ENCODE data around the gene PPP1R13B. TPM values are rescaled to one million over a fixed set of nuclear protein-coding genes. Genes with fewer than 3 reads are reported as not detected.

PPP1R13B gene
- total and polyA plus RNA-seq, 2 experiments from 2014 or later = 2.0 to 8.5 TPM

DNA sequence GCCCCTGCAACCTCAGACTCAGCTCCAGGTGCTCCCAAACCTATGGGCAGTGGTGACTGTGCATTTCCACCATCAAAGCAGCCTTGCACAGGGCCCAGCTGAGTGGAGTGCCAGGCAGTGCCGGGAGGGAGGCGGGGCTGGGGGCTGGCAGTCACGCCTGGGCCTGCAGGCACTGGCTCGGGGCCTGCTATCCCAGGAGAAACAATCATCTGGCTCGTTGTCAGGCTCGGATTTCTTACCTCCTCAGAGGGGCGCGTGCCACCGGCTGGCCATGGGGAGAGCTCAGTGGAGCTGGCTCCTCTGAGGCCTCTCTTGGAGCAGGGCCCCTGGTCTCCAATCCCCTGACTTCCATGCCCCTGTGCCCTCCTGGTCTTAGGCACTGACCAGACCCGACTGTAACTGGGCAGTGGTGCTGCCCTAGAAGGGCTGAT is 20.2 kb upstream of the PPP1R13B start:
- Mint-ChIP-seq H3K4me3 (no peak overlapping the region), H3K27me3 (ENCODE audit: insufficient read depth, low read depth, poor library complexity) (peaks cover 7% of the 10 kb centered on the region), H3K9me3 (no peaks in the 10 kb centered on the region), H3K27ac (no peak overlapping the region), H3K36me3 (ENCODE audit: low read depth) (no peaks in the 10 kb centered on the region), H3K4me1 (peaks cover 11% of the 10 kb centered on the region)
- no peak for DNase-seq (ENCODE audit: low spot score)
- TF ChIP-seq, protein P1, sequence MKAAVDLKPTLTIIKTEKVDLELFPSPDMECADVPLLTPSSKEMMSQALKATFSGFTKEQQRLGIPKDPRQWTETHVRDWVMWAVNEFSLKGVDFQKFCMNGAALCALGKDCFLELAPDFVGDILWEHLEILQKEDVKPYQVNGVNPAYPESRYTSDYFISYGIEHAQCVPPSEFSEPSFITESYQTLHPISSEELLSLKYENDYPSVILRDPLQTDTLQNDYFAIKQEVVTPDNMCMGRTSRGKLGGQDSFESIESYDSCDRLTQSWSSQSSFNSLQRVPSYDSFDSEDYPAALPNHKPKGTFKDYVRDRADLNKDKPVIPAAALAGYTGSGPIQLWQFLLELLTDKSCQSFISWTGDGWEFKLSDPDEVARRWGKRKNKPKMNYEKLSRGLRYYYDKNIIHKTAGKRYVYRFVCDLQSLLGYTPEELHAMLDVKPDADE (IDR thresholded peaks at IDR 0.05) = no peak
- no peak for TF ChIP-seq CREB1 (CRISPR knock-in tag; IDR thresholded peaks at IDR 0.05; ENCODE audit: low read depth)
- no peak for TF ChIP-seq EZH2 (IDR thresholded peaks at IDR 0.05; ENCODE audit: low read depth, unreplicated experiment)
- no peak for TF ChIP-seq ZNF331 (CRISPR knock-in tag; IDR thresholded peaks at IDR 0.05; ENCODE audit: low read depth)
- no peak for TF ChIP-seq EZH2phosphoT487 (IDR thresholded peaks at IDR 0.05; ENCODE audit: unreplicated experiment)
- TF ChIP-seq POLR2AphosphoS5 (IDR thresholded peaks at IDR 0.05; ENCODE audit: low read depth) = no peak
- no peak for TF ChIP-seq REST (IDR thresholded peaks at IDR 0.05; ENCODE audit: unreplicated experiment)
- TF ChIP-seq ZNF462 (CRISPR knock-in tag; IDR thresholded peaks at IDR 0.05) = no peak
- TF ChIP-seq STAT1 (IDR thresholded peaks at IDR 0.05; ENCODE audit: unreplicated experiment) = no peak
- TF ChIP-seq JUNB (IDR thresholded peaks at IDR 0.05; ENCODE audit: unreplicated experiment) = no peak
- no peak for TF ChIP-seq ZNF114 (CRISPR knock-in tag; IDR thresholded peaks at IDR 0.05)
- no peak for TF ChIP-seq NANOG (IDR thresholded peaks at IDR 0.05; ENCODE audit: borderline replicate concordance)
- TF ChIP-seq CTCF (conservative IDR thresholded peaks at IDR 0.05; ENCODE audit: low read depth in 2 of 2) = no peak
- no peak overlapping the region; the same call in 1 of the 2 replicates for H2AFZ ChIP-seq
- no peak overlapping the region for H3K27ac ChIP-seq (ENCODE audit: low read depth)
- H3K4me2 ChIP-seq = no peak overlapping the region
- no peaks in the 10 kb centered on the region for H3K79me2 ChIP-seq (replicated peaks; ENCODE audit: insufficient read depth)
- H3K27me3 ChIP-seq (ENCODE audit: insufficient read depth) = no peaks in the 10 kb centered on the region
- H3K36me3 ChIP-seq (ENCODE audit: insufficient read depth) = no peaks in the 10 kb centered on the region
- H3K4me3 ChIP-seq = no peak overlapping the region
- H3F3A ChIP-seq (replicated peaks; ENCODE audit: low read depth) = no peaks in the 10 kb centered on the region
- no peaks in the 10 kb centered on the region for H3K4me1 ChIP-seq (ENCODE audit: insufficient read depth)
- no peaks in the 10 kb centered on the region for H3K9me2 ChIP-seq (ENCODE audit: insufficient read depth)
- ATAC-seq = peak; percentile 12
- H4K20me1 ChIP-seq (replicated peaks; ENCODE audit: insufficient read depth) = no peaks in the 10 kb centered on the region

Data from GM23338 (cell line).